Activated T-cell treated with anti-CD3 and anti-CD28 coated beads for 4 hours (primary cell): Measurements from ENCODE around the gene ALX3.
A peak's percentile ranks its signal among the peaks of the same experiment; 100 is the strongest.
"Not testable (repeated sequence)": the region's sequence is repeated elsewhere in the genome, so short reads cannot be mapped to it uniquely, and the experiment has no call there.

Experiments used
- DNase-seq: peaks from one replicate; pipeline ENCODE4 v3.0.0-alpha.2; 2020

ALX3 gene

DNA sequence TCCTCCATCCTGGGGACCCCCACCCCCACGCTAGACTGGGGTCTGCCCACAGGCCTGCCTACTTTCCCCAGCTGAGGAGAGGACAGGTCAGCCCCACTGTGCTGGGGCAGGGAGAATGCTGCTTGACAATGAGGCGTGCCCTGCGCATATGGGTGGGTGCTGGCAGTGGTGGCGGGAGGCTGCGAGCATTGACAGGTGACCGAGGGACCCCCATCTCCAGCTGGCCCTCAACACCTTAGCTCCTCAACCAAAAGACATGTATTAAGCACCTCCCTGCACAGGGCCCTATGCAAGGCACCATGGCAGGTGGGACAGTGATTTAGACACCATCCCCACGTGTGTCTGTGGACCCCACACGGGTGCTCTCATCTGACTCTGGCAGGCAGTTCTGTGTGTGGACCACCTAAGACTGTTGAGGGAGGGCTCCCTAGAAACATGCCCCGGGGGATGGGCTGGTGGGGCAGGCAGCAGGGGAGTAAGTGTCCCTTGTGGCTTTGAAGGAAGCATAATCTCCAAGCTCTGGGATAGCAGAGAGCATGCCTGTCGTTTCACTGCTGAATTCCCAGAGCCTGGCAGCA lies 18.4 kb upstream of the ALX3 start:
- DNase-seq = no peak

DNA sequence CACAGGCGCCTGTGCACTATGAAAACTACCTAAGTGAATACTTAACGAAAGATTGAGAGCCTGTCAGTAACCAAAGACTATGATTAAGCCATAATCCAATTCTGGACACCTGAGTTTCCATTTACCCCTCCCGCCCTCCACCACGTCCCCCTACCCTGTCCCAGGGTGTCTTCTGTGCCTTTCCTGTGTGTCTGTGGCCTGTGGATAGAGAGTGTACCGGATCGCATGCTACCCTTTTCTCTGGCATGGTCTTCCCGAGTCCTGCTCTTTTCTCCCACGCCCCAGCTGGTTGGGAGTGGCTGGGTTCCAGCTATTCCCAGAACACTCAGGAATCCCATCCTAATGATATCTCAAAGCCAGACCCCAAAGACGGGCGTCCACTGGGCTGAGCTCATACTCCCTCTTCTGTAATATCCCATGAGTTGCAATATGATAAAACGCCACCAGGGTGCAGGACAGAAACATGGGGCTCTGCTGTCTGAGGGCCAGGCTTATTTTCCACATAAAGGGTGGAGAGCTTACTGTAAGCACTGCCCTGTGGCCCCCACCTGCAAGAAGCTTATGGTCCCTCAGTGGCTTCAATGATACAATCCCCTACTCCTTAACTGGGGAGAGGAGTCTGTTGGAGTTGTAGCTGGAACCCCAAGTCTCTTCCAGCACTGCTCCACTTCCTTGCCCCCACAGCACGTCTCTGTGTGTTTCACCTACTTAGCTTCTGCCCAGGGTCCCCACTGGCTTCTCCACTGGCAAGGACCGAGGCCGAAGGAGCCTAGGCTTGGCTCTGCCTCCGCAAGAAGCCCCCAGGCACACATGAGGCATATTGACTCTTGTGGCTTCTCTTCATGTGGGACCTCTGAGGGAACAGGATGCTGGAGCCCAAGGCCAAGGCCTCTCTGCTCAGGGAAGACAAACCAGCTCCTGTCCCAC lies 17.6 kb upstream of the ALX3 start:
- peak; percentile 41 for DNase-seq

DNA sequence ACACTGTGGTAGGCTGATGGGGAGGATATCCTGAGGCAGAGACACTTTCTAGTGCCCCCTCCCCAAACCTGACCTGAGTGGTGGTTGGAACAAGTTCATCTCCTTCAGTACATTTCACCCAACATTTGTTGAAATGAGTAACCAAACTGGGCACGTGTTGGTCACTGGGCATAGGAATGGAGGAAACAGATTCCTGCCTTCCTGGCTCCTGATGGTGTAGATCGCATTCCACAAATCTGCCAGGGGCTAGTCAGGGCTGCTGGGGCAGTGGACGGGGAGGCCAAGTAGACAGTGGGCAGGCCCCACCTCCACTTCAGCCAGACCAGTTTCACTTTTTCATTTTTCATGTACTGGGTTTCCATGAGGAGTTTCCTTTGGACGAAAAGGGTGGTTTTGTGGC lies 16.5 kb upstream of the ALX3 start:
- DNase-seq = no peak

DNA sequence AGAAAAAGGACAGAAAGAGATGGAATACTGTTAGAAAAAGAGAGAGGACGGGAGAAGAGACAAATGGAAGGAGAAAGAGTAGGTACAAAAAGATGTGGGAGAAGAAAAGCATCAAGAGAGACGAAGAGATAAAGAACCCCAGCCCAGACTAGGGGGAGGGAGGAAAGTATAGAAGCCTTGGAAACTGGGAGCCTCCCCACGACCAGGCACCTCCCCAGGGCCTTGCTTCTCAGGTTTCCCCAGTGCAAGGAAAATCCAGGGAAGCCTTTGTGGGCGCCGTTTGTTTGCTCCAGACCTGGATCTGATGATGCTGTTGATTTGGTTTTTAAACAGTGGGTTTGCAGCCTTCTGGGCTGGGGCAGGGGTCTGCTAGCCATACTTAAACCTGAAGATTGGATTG lies 15.2 kb upstream of the ALX3 start:
- DNase-seq = no peak

DNA sequence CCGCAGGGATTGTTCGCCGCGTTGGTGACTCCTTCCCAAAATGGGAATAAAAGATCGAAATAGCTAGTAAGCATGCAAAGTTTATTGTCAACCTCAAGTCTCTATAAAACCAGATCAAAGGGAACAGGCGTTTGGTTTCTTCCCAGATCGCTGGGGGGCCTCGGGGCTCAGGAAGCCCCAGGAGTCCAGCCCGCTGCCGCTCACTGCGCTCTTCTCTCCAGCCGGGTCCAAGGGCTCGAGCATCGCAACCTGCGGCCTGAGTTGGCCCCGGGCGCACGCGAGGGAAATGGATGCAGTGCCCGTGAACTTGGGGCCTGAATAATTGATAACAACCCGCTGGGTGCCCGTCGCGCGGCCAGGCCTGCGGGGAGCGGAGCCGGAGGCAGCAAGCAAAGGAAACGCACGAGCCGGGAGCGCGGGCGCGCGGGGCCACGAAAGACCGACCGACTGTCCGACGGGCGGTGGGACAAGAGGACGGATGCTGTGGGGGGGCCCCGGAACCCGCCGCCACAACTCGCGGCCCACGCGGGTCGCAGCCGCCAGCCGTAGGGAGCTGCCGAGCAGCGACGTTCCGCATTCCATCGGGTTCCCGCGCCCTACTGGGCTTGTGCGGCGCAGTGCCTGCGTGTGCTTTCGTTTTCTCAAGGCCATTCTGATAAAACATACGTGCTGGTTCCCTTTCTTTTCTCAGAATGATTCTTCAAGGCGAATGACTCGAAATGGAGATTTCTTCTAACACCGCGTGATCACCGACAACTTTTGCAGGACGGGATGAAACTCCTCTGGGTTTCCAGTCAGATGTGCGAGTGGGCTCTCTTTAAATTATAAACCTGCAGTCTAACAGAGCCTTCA lies 14.0 kb upstream of the ALX3 start:
- DNase-seq = no peak

DNA sequence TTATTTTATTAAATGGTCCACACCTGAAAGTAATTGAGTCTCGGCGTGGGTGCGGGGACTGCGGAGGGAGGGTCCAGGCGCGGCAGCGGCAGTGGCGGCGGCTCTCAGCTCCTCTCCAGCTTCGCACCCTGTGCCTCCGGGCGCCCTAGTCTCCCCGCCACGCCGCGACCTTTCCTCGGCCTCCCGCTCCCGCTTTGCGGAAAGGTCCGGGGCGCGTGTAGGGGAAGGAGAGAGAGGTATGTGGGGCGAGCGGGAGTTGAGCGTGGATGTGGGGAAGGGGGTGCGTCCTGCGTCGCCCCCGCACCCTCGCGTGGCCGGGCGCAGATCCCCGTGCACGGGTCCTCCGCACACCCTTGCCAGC lies 13.4 kb upstream of the ALX3 start:
- no peak for DNase-seq

DNA sequence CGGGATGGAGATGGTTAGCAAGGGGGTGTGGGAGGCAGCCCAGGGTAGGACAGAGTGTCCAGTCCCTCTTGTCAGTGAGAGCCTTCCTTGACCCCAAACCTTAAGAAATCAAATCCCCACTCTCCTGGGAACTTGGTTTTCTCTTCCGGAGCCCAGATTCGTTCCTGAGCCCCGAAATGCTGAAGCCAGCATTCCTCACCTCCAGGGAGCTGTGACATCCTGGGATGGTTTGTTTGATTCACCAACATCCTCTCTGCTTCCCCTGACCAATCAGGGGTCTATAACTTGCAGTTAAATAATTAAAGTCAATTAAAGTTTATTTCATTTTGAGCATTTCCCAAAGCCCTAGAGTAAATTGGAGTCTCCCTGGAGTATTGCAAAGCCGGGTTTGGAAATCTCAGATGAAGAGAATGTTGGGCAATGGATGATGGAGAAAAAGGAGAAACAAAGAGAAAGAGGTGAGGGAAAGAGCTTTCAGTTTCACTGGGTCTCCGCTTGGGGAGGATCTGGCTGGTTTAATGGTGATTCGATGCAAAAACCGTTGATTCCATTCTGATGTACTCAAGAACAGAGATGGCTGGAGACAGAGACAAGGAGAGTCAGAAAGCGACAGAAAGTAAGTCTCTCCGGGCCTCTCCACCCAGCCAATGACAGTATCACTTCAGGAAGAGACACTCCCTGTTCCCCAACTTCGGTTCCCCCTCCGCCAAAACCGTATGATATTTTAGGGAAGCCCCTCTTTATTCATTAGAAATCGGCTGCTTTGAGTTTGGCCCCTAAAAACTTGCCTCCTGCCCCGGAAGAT lies 12.8 kb upstream of the ALX3 start:
- DNase-seq = no peak

DNA sequence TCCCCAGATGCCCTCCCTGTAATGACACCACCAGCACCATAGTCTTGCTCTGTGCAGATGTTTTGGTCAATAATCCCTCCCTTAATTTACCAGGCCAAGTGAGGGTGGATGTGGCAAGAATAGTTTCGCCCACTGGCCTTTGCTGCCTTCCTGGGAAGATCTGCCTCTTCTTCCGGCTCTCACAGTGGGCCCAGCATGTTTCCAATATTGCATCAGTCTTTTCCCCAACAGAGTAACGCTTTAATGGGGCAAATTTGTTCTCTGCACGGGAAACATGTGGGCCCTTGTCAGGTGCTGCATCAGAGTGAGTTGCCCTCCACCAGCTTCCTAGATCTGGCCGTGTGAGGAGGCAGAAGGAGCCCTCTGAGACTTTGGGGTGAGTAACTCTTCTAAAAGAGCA lies 12.0 kb upstream of the ALX3 start:
- DNase-seq = no peak

DNA sequence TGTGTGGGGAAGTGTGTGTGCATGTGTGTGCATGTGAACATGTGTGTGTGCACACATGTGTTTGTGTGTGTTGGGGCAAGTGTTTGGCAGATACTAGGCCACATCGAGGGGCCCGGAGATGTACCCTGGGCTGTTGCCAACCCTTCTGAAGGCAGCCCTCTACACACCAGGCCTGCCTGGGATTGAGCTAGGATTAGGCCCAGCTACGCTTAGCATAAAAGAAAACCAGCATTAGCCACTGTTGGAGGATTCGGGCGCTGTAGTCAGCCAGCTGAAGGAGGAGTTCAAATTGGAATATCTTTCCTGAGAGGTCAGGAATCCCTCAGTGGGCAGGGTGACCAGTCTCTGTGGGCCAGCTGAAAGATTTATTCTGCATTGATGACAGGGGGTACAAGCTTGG lies 10.6 kb upstream of the ALX3 start:
- no peak for DNase-seq

DNA sequence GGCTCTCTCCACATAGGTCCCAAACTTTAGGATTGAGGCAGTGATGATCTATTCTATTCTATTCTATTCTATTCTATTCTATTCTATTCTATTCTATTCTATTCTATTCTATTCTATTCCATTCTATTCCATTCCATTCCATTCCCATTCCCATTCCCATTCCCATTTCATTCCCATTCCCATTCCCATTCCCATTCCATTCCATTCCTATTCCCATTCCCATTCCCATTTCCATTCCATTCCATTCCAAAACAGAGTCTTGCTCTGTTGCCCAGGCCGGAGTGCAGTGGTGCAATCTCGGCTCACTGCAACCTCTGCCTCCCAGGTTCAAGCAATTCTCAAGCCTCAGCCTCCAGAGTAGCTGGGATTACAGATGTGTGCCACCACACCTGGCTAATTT lies 9.5 kb upstream of the ALX3 start:
- not testable (repeated sequence) for DNase-seq

DNA sequence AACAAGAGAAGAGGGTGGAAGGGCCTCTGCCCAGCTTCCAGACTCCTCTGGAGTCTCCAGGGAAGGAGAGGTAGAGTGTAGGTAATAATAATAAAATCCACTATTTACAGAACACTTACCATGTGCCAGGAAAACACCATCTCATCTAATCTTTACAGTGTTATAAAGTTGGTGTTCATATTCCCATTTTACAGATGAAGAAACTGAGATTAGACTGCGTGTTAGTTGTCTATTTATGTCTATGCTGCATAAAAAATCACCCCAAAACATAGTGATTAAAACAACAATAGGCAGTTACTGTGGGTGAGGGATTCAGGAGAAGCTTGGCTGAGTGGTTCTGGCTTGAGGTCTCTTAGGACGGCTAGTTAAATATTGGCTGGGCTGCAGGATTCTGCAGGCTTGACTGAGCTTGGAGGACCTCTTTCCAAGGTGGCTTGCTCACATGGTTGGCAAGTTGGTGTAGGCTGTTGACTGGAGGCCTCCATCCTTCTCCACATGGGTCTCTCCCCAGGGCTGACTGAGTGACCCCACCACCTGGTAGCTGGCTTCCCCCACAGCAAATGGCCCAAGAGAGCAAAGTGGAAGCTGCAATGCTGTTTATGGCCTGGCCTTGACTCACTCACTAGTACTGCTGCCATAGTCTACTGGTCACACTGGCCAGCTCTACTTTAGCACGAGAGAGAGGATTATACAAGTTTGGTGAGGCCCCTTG lies 6.5 kb upstream of the ALX3 start:
- DNase-seq = no peak

DNA sequence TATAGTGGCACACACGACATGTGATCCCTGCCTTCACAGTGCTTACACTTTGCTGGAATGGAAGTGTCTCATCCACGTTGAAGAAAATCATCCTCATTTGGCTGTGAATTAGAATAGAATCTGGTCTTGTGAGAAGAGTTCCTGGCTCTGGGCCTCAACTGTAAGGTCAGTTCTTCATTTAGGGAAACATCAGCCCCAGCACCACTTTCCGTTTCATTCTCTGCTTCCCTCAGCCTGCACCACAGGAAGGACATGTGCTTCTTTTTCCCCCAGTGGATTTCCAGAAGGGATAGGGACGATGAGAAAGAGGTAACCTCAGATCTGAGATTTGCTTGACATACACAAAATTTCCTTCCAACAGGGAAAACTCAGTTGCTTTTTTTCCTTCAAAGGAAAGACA lies 3.7 kb upstream of the ALX3 start:
- no peak for DNase-seq

DNA sequence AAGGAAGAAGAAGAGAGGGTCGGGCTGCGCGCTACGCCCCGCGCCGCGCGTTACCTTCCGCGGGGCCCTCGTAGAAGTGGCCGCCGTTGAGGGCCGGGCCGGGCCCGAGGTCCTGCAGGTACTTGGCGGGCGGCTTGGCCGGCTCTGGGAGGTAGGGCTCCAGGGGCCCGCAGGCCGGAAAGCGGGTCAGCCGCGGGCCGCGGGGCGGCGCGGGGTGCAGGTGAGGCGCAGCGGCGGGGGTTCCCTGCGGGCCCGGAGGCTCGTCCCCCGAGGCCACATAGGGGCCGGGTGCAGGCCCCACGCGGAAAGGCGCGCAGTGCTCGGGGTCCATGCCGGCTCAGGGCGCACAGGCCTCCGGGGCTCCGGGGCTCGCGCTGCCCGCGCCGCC lies 196 bp downstream of the ALX3 start:
- no peak for DNase-seq

DNA sequence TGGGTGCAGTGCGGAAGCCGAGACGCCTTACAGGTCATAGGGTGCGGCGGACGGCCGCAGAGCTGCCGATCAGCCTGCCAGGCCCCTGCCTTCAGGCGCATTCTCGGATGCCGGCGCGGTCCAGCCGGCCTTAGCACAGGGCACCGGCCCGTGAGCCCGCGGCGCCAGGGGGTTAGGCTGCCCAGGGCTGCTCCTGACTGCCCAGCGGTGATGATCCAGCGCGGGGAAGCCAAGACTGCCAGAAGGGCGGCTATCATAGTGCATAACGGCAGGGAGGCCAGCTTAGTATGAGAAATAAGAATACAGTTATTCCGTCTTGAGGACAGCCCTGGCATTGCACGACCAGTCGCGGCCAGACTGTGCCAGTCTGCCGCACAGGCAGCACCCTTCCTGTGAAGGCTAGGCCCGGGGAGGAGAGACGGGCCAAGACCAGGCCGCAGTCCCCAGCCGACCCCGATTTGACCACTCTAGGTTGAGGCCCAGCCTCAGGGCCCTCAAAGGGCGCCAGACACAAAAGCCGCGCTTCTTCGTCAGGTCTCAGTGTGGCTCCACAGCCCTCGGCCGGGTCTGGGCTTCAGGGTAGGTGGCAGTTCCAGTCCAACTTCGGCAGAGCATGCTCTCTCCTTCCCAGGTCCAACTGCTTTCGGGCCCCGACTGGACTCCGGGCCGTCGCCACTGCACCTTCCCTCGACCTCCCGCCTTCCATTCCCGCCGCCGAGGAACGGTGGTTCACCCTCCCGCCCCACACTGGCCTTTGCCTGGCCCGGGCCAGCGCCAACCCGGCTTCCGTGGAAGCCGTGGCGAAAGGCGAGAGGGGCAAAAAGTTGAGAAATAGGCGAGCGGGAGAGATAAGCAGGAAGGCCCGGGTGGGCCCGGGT lies 829 bp downstream of the ALX3 start:
- no peak for DNase-seq

DNA sequence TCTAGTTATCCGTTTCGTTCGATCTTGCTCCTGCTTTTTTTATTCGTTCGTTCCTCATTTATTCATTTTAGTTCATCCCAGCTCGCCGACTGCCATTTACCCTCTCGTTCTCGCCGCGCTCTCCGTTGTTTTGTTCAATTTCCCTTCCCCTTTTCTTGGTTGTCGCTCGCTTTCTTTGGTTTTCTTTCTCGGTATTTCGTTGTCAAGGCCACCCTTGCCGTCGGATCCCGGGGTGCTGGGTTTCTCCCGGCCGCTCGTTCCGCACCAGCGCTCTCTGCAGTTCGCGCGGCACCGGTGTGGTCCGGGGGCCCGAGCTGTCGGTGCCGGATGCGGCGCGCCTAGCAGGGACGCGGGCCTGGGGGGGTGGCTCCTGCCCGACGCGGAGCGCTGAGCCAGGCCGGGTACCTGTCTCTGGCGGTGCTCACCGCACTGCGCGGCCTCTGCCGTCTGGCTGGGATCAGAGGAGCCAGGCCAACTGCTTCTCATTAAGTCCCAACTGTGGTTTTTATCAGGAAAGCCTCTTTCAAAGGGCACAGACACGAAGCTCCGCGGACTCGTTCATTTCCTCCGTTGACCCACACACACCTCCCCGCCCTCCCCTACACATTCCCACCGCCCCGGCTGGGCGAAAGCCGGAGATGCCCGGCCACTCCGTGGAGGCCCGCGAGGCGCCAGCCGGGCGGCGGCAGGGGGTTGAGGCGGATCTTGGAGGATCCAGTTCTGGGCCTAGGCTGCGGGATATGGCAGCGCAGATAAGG lies 1.6 kb downstream of the ALX3 start:
- no peak for DNase-seq

DNA sequence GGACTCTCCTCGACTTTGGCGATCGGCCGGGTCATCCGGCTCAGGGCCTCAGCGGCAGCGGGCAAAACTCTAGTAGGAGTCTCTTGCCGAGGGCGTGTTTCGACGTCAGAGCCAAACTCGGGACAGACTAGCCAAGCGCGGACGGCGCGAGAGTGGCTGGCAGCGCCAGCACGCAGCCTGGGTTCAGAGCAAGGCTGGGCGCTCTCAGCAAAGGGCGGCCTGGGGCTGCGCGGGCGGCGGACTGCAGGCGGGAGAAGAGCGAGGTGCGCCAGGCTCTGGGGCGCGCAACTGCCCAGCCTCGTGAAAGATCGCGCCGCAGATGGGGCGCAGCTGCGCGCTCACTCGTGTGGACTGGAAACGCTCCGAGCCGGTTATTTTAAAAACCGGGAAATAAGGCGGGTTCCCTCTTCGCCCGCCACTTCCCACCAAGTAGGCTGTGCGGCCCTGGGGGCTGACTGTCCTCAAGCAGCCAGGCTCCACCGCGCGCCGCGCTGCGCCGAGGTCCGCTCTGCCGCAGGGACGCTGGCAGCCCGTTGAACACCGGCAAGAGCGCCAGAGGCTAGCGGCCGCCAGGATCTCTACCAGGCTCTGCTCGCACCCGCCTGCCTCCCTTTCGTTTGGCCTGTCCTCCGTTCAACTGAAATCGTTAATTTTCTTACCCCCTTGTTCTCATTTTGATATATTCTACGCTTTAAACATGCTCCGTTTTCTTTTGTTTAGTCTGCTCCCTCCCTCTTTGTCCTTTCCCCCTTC lies 2.4 kb downstream of the ALX3 start:
- DNase-seq = no peak

DNA sequence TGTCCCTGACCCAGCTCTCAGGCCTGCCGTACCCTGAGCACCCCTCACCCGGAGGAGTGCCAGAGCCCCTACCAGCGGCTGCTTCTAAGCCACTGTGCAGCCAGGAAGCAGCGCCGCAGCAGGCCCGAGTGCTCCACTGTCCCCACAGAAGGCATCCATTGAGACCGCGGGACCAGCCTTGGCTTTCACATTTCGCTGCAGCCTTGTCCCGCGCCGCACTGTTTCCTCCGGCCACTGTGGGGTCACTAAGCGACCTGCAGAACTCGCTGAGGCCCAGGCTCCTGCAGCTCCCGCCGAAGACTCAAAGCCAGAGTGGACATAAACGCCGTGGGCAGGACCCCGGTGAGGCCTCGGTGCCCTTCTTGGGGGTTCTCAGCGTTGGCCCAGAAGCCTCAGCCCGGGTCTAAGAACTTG lies 3.0 kb downstream of the ALX3 start:
- no peak for DNase-seq

DNA sequence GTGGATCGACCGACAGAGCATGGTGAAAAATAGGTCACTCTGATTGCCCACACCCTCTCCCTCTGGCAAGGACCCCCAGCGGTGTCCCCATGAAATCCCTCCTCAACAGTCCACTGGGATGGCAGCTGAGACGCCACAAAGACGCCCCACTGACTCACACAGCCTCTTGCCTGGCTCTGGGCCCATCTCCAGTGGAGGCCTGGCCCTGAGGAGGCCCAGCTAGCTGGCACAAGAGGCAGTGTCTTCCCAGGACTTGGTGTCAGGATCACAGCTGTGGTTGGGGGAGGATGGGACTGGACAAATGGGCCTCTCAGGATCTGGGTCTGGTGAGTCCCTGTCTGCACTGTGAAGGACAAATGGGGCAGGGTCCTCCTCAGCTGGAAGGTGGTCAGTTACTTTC lies 4.6 kb downstream of the ALX3 start:
- no peak for DNase-seq

DNA sequence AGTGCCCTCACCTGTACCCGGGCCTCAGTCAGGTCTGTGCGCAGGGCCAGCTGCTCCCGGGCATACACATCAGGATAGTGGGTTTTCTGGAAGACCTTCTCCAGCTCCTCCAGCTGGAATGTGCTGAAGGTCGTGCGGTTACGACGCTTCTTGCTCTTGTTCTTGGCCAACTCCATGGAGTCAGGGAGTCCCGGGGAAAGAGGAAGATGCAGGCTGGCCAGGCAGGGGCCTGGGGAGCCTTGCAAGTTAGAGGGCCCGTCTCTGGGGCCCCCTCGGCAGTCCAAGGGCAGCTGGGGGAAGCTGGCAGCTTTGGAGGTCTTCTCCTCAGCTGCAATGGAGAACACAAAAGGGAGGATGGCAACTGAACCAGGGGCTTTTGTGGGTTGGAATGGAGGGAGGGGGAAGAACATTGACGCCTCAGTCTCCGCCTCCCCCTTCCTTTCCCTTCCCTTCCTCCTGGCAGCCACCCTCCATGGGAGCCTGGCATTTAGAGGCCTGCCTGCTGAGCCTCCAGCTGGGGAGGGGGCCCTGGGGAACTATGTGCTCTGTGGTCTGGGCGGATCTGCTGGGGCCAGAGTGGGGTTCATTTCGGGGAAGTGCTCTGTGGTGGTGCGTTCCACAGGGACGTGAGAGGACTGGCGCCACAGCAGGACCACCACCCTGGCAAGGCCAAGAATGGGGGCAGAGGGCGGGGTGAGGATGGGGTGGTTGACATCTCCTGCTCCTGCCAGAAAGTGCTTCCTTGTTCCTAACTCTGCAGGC lies 5.7 kb downstream of the ALX3 start:
- no peak for DNase-seq
